SK-N-SH treated with all-trans-retinoic acid at 6 μM for 48 hours (cell line): ENCODE data around the gene CADM2.

Experiments used
- ARNTL ChIP-seq: fragments of 450-650 bp; formaldehyde crosslinking; IDR thresholded peaks from 2 replicates; pipeline ENCODE4 v1.5.0; 2020; ENCODE audit warnings: low read depth, mild to moderate bottlenecking, moderate library complexity, borderline replicate concordance
- BACH2 ChIP-seq: fragments of 250-450 bp; sonication (Bioruptor Pico); IDR thresholded peaks from 2 replicates; pipeline ENCODE4 v1.9.0; 2021; ENCODE audit warnings: mild to moderate bottlenecking, borderline replicate concordance
- OSR1 ChIP-seq: fragments of 250-450 bp; sonication (Bioruptor Pico); IDR thresholded peaks from 2 replicates; pipeline ENCODE4 v1.8.0; 2022; ENCODE audit warnings: moderate library complexity, mild to moderate bottlenecking, inconsistent platforms
- PPARA ChIP-seq: fragments of 250-450 bp; sonication (Bioruptor Pico); IDR thresholded peaks from 2 replicates; pipeline ENCODE4 v1.5.0; 2020; ENCODE audit warnings: mild to moderate bottlenecking, borderline replicate concordance
- RARB ChIP-seq: fragments of 250-450 bp; sonication (Bioruptor Pico); IDR thresholded peaks from 2 replicates; pipeline ENCODE4 v1.8.0; 2021; ENCODE audit warnings: mild to moderate bottlenecking, moderate library complexity
- TCF4 ChIP-seq: fragments of 250-450 bp; sonication (Bioruptor Pico); IDR thresholded peaks from 2 replicates; pipeline ENCODE4 v1.8.0; 2021; ENCODE audit warnings: mild to moderate bottlenecking, moderate library complexity, borderline replicate concordance
- TOX ChIP-seq: fragments of 250-450 bp; sonication (Bioruptor Pico); IDR thresholded peaks from 2 replicates; pipeline ENCODE4 v1.8.0; 2021; ENCODE audit warnings: mild to moderate bottlenecking, moderate library complexity, borderline replicate concordance
- ZFP3 ChIP-seq: fragments of 250-450 bp; sonication (Bioruptor Pico); IDR thresholded peaks from 2 replicates; pipeline ENCODE4 v1.5.0; 2020; ENCODE audit warnings: mild to moderate bottlenecking, moderate library complexity
- ZFP30 ChIP-seq: fragments of 450-650 bp; formaldehyde crosslinking; IDR thresholded peaks from 2 replicates; pipeline ENCODE4 v1.5.0; 2022; ENCODE audit warnings: mild to moderate bottlenecking, moderate library complexity
- ZNF565 ChIP-seq: fragments of 450-650 bp; formaldehyde crosslinking; conservative IDR thresholded peaks from 2 replicates; pipeline ENCODE4 v1.5.0; 2020; ENCODE audit warnings: low read depth, mild to moderate bottlenecking, moderate library complexity
- ZNF8 ChIP-seq: fragments of 450-650 bp; formaldehyde crosslinking; IDR thresholded peaks from 2 replicates; pipeline ENCODE4 v1.5.0; 2020; ENCODE audit warnings: mild to moderate bottlenecking, moderate library complexity
- TF ChIP-seq, protein P1 (sequence below): fragments of 250-450 bp; sonication (Bioruptor Pico); IDR thresholded peaks from 2 replicates; pipeline ENCODE4 v1.8.0; 2020; ENCODE audit warnings: mild to moderate bottlenecking, moderate library complexity, borderline replicate concordance
- TF ChIP-seq, protein P2 (sequence below): fragments of 250-450 bp; sonication (Bioruptor Pico); IDR thresholded peaks from 2 replicates; pipeline ENCODE4 v1.5.1; 2020; ENCODE audit warnings: low read depth, mild to moderate bottlenecking, moderate library complexity
- TF ChIP-seq, protein P3 (sequence below): fragments of 250-450 bp; sonication (Bioruptor Pico); IDR thresholded peaks from 2 replicates; pipeline ENCODE4 v1.5.0; 2020; ENCODE audit warnings: mild to moderate bottlenecking, moderate library complexity

DNA sequence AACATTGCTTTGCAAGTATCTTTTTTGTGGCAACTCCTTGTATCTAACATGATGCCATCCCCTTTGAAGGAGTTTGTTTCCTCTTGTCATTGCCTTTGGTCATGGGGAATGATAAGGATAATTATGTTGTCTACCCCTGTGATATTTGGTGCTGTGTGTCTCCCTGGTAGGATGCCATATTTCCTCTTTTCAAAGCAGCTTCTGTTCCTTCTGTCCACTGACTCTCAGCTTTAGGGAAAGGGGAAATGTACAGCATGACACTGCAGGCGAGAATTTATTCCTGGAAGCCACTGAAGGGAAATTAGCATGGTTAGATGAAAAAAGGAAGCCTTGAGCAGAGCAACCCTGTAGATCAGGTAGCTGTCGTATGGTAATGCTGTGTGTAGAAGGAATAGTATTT lies 576.7 kb downstream of the CADM2 start:
- TF ChIP-seq TCF4 (CRISPR knock-in tag) (no peak), ZFP3 (CRISPR knock-in tag) (no peak), PPARA (no peak), ARNTL (no peak), OSR1 (CRISPR knock-in tag) (no peak), ZNF8 (CRISPR knock-in tag) (no peak), TOX (no peak), RARB (CRISPR knock-in tag) (no peak), ZNF565 (CRISPR knock-in tag) (no peak), ZFP30 (CRISPR knock-in tag) (no peak), BACH2 (CRISPR knock-in tag) (no peak)
- TF ChIP-seq, protein P1, sequence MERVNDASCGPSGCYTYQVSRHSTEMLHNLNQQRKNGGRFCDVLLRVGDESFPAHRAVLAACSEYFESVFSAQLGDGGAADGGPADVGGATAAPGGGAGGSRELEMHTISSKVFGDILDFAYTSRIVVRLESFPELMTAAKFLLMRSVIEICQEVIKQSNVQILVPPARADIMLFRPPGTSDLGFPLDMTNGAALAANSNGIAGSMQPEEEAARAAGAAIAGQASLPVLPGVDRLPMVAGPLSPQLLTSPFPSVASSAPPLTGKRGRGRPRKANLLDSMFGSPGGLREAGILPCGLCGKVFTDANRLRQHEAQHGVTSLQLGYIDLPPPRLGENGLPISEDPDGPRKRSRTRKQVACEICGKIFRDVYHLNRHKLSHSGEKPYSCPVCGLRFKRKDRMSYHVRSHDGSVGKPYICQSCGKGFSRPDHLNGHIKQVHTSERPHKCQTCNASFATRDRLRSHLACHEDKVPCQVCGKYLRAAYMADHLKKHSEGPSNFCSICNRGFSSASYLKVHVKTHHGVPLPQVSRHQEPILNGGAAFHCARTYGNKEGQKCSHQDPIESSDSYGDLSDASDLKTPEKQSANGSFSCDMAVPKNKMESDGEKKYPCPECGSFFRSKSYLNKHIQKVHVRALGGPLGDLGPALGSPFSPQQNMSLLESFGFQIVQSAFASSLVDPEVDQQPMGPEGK (CRISPR knock-in tag): no peak
- TF ChIP-seq, protein P2, sequence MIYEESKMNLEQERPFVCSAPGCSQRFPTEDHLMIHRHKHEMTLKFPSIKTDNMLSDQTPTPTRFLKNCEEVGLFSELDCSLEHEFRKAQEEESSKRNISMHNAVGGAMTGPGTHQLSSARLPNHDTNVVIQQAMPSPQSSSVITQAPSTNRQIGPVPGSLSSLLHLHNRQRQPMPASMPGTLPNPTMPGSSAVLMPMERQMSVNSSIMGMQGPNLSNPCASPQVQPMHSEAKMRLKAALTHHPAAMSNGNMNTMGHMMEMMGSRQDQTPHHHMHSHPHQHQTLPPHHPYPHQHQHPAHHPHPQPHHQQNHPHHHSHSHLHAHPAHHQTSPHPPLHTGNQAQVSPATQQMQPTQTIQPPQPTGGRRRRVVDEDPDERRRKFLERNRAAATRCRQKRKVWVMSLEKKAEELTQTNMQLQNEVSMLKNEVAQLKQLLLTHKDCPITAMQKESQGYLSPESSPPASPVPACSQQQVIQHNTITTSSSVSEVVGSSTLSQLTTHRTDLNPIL (CRISPR knock-in tag): no peak
- TF ChIP-seq, protein P3, sequence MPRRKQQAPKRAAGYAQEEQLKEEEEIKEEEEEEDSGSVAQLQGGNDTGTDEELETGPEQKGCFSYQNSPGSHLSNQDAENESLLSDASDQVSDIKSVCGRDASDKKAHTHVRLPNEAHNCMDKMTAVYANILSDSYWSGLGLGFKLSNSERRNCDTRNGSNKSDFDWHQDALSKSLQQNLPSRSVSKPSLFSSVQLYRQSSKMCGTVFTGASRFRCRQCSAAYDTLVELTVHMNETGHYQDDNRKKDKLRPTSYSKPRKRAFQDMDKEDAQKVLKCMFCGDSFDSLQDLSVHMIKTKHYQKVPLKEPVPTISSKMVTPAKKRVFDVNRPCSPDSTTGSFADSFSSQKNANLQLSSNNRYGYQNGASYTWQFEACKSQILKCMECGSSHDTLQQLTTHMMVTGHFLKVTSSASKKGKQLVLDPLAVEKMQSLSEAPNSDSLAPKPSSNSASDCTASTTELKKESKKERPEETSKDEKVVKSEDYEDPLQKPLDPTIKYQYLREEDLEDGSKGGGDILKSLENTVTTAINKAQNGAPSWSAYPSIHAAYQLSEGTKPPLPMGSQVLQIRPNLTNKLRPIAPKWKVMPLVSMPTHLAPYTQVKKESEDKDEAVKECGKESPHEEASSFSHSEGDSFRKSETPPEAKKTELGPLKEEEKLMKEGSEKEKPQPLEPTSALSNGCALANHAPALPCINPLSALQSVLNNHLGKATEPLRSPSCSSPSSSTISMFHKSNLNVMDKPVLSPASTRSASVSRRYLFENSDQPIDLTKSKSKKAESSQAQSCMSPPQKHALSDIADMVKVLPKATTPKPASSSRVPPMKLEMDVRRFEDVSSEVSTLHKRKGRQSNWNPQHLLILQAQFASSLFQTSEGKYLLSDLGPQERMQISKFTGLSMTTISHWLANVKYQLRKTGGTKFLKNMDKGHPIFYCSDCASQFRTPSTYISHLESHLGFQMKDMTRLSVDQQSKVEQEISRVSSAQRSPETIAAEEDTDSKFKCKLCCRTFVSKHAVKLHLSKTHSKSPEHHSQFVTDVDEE: no peak
